DMS114 treated with DMSO at 0.1 percent for 48 hours (cell line): ENCODE results near the gene SPANXN5.
"Not testable (repeated sequence)": the region's sequence is repeated elsewhere in the genome, so short reads cannot be mapped to it uniquely, and the experiment has no call there.

Experiments
- DNase-seq: peaks from one replicate; lab custom pipeline; 2025; ENCODE audit not compliant: unreplicated experiment; lab: John Stamatoyannopoulos, UW

The SPANXN5 gene

GRCh38 chrX:52797327-52797726 lies at the start of gene SPANXN5:
TSS of gene SPANXN5 (minus strand) at chrX:52797427. CDS start at chrX:52797348, 79 bp downstream.
- not testable (repeated sequence) for DNase-seq

GRCh38 chrX:52843619-52844018 lies 46.4 kb upstream of the SPANXN5 start:
- not testable (repeated sequence) for DNase-seq

GRCh38 chrX:52839137-52839536 lies 41.9 kb upstream of the SPANXN5 start:
- no peak for DNase-seq

- DNase-seq, result no peak
These were observed 33.3 kb upstream of the SPANXN5 start for GRCh38 chrX:52830551-52830950.

- no peak for DNase-seq
These were observed 27.4 kb upstream of the SPANXN5 start for GRCh38 chrX:52824608-52825007.

- no peak for DNase-seq
These were observed 24.0 kb upstream of the SPANXN5 start for GRCh38 chrX:52821079-52821760.

- DNase-seq, result no peak
These were observed 22.6 kb upstream of the SPANXN5 start for GRCh38 chrX:52819788-52820187.

- DNase-seq, result no peak
These were observed 13.9 kb upstream of the SPANXN5 start, which contains the start of gene XAGE5 for GRCh38 chrX:52811065-52811625. TSS of gene XAGE5 (plus strand) at chrX:52811287. CDS start at chrX:52812567, 1,280 bp downstream.

- not testable (repeated sequence) for DNase-seq
These were observed 7.6 kb upstream of the SPANXN5 start for GRCh38 chrX:52804876-52805275.

- not testable (repeated sequence) for DNase-seq
These were observed 23.7 kb downstream of the SPANXN5 start for GRCh38 chrX:52773504-52773903.

- not testable (repeated sequence) for DNase-seq
These were observed 31.2 kb downstream of the SPANXN5 start for GRCh38 chrX:52765983-52766382.

GRCh38 chrX:52750952-52751351 lies 46.3 kb downstream of the SPANXN5 start, which contains the start of gene SSX2B:
TSS of gene SSX2B (plus strand) at chrX:52751252. CDS start at chrX:52752681, 1,429 bp downstream.
- DNase-seq, result not testable (repeated sequence)
